Measurements from ENCODE around the gene ADGRV1.

GRCh38 chr5:90930756-90931431 is 372.3 kb downstream of the ADGRV1 start:
- TF ChIP-seq CTCF (IDR thresholded peaks at IDR 0.05) = no peak
- TF ChIP-seq ZFX (IDR thresholded peaks at IDR 0.05; ENCODE audit: borderline replicate concordance) = no peak

Measured in 22Rv1 (cell line).